A549 (cell line): ENCODE results near the gene ATP5F1E. TPM values are rescaled to one million over a fixed set of nuclear protein-coding genes. Genes with fewer than 3 reads are reported as not detected.
A peak's percentile ranks its signal among the peaks of the same experiment; 100 is the strongest.

Source experiments
- ATAC-seq, 2 experiments: fragments of 200-7000 bp in 1 of 2; fragments of >200 bp in 1 of 2; cut with Nextera tagmentation in 1 of 2; cut with Tn5 transposase in 1 of 2; 3 replicates each; pipeline versions ENCODE4 v1.8.0 to v1.9.1; 2018 to 2020; ENCODE audit warnings: mild to moderate bottlenecking in 1 of 2, moderate library complexity in 1 of 2
- CTCF ChIA-PET: fragments of 300-600 bp; sonication (Branson Sonifier 250); formaldehyde crosslinking; extraction: SDS; loops from one replicate; lab custom pipeline; 2021; ENCODE audit warnings: antibody characterized with exemption, inconsistent platforms; lab: Yijun Ruan, JAX
- POLR2A ChIA-PET: fragments of 350-600 bp; formaldehyde crosslinking; extraction: SDS; loops from one replicate; lab custom pipeline; 2021; ENCODE audit warnings: antibody characterized with exemption, inconsistent platforms; lab: Yijun Ruan, JAX
- DNase-seq, 2 experiments: peaks; one replicate each; pipeline versions ENCODE4 v3.0.0 to v3.0.0-alpha.2; 2011 to 2016; ENCODE audit warnings: low read depth in 1 of 2, low spot score in 1 of 2
- FAIRE-seq: peaks from 2 replicates; lab custom pipeline; 2011; peaks lifted over from hg19 to GRCh38; lab: Jason Lieb, UNC
- H3K27ac ChIP-seq, 2 experiments: fragments of >200 bp; sonication (Bioruptor Twin); formaldehyde crosslinking; 3 replicates each; pipeline ENCODE4 v1.5.1; 2016 to 2017
- H3K4me1 ChIP-seq: fragments of >200 bp; sonication (Bioruptor Twin); formaldehyde crosslinking; 3 replicates; pipeline ENCODE4 v1.6.1; 2016
- H3K4me2 ChIP-seq: fragments of >200 bp; sonication (Bioruptor Twin); formaldehyde crosslinking; 3 replicates; pipeline ENCODE4 v1.6.1; 2016
- H3K4me3 ChIP-seq: fragments of >200 bp; sonication (Bioruptor Twin); formaldehyde crosslinking; 3 replicates; pipeline ENCODE4 v1.5.1; 2016
- H3K9me3 ChIP-seq: fragments of >200 bp; sonication (Bioruptor Twin); formaldehyde crosslinking; 3 replicates; pipeline ENCODE4 v1.6.1; 2016
- BCL3 ChIP-seq: fragments of >200 bp; sonication (Bioruptor Twin); formaldehyde crosslinking; IDR thresholded peaks from 3 replicates; pipeline ENCODE4 v1.6.1; 2016
- BHLHE40 ChIP-seq: IDR thresholded peaks from 2 replicates; pipeline ENCODE4 v1.6.1; 2012; ENCODE audit warnings: low read depth, low read length, inconsistent platforms
- CBX2 ChIP-seq: fragments of 200-600 bp; sonication (generic); IDR thresholded peaks from 2 replicates; pipeline ENCODE4 v1.6.1; 2016; ENCODE audit warnings: low read depth, mild to moderate bottlenecking, borderline replicate concordance
- CBX8 ChIP-seq: fragments of 200-600 bp; sonication (generic); IDR thresholded peaks from 2 replicates; pipeline ENCODE4 v1.6.1; 2016
- CHD2 ChIP-seq: fragments of 150-350 bp; IDR thresholded peaks from 2 replicates; pipeline ENCODE4 v1.6.1; 2014; ENCODE audit warnings: low read length; ENCODE audit not compliant: partially characterized antibody
- E2F6 ChIP-seq: IDR thresholded peaks from 2 replicates; pipeline ENCODE4 v1.6.1; 2012; ENCODE audit warnings: low read depth, borderline replicate concordance
- EHF ChIP-seq: fragments of 250-450 bp; sonication (Bioruptor Pico); IDR thresholded peaks from 2 replicates; pipeline ENCODE4 v1.5.0; 2020; ENCODE audit warnings: mild to moderate bottlenecking
- EHMT2 ChIP-seq: fragments of 200-600 bp; sonication (generic); IDR thresholded peaks from 2 replicates; pipeline ENCODE4 v1.6.1; 2016; ENCODE audit warnings: antibody characterized with exemption, low read depth, mild to moderate bottlenecking, moderate library complexity
- FOXS1 ChIP-seq: fragments of 250-450 bp; sonication (Bioruptor Pico); IDR thresholded peaks from 2 replicates; pipeline ENCODE4 v1.5.0; 2020; ENCODE audit warnings: mild to moderate bottlenecking, moderate library complexity
- GATA3 ChIP-seq: IDR thresholded peaks from 2 replicates; pipeline ENCODE4 v1.6.1; 2012; ENCODE audit warnings: borderline replicate concordance
- HDAC2 ChIP-seq: fragments of 200-600 bp; sonication (generic); IDR thresholded peaks from 2 replicates; pipeline ENCODE4 v1.6.1; 2016
- HES2 ChIP-seq: fragments of >200 bp; sonication (Bioruptor Twin); formaldehyde crosslinking; IDR thresholded peaks from 2 replicates; pipeline ENCODE4 v1.6.1; 2016
- HEYL ChIP-seq: fragments of 250-450 bp; sonication (Bioruptor Pico); IDR thresholded peaks from 2 replicates; pipeline ENCODE4 v1.8.0; 2021; ENCODE audit warnings: mild to moderate bottlenecking, moderate library complexity
- HOXA7 ChIP-seq: fragments of 250-450 bp; sonication (Bioruptor Pico); IDR thresholded peaks from 2 replicates; pipeline ENCODE4 v1.5.0; 2020; ENCODE audit warnings: mild to moderate bottlenecking, moderate library complexity
- HOXB5 ChIP-seq: fragments of 250-450 bp; sonication (Bioruptor Pico); IDR thresholded peaks from 2 replicates; pipeline ENCODE4 v1.5.0; 2020; ENCODE audit warnings: mild to moderate bottlenecking, moderate library complexity
- JUN ChIP-seq, 2 experiments: fragments of >200 bp; sonication (Bioruptor Twin); formaldehyde crosslinking; IDR thresholded peaks; 2 replicates in 1 of 2; 3 replicates in 1 of 2; pipeline ENCODE4 v1.6.1; 2016 to 2017
- KDM1A ChIP-seq: fragments of 200-600 bp; sonication (generic); IDR thresholded peaks from 2 replicates; pipeline ENCODE4 v1.6.1; 2016; ENCODE audit warnings: low read depth, mild to moderate bottlenecking
- MAX ChIP-seq: IDR thresholded peaks from 2 replicates; pipeline ENCODE4 v1.6.1; 2012
- MAZ ChIP-seq: fragments of 150-350 bp; IDR thresholded peaks from 2 replicates; pipeline ENCODE4 v1.6.1; 2014; ENCODE audit warnings: antibody characterized with exemption, low read depth, low read length, borderline replicate concordance
- MYC ChIP-seq: IDR thresholded peaks from 2 replicates; pipeline ENCODE4 v1.6.1; 2012; ENCODE audit warnings: mild to moderate bottlenecking, inconsistent platforms, low read length, improper control_type of control experiment, borderline replicate concordance
- NFE2L2 ChIP-seq: fragments of 150-350 bp; conservative IDR thresholded peaks from 2 replicates; pipeline ENCODE4 v1.6.1; 2014; ENCODE audit warnings: low read length
- NPAS2 ChIP-seq: fragments of 250-450 bp; sonication (Bioruptor Pico); IDR thresholded peaks from 2 replicates; pipeline ENCODE4 v1.8.0; 2022; ENCODE audit warnings: mild to moderate bottlenecking, moderate library complexity, borderline replicate concordance
- NR3C1 ChIP-seq: fragments of >200 bp; sonication (Bioruptor Twin); formaldehyde crosslinking; IDR thresholded peaks from 3 replicates; pipeline ENCODE4 v1.6.1; 2017
- PBX3 ChIP-seq: IDR thresholded peaks from 2 replicates; pipeline ENCODE4 v1.6.1; 2012
- POLR2A ChIP-seq: IDR thresholded peaks from 2 replicates; pipeline ENCODE4 v1.6.1; 2012; ENCODE audit warnings: mild to moderate bottlenecking, low read length
- RARB ChIP-seq: fragments of 250-450 bp; sonication (Bioruptor Pico); IDR thresholded peaks from 2 replicates; pipeline ENCODE4 v1.8.0; 2021; ENCODE audit warnings: mild to moderate bottlenecking, moderate library complexity
- RCOR1 ChIP-seq: fragments of 150-350 bp; IDR thresholded peaks from 2 replicates; pipeline ENCODE4 v1.6.1; 2014; ENCODE audit warnings: antibody characterized with exemption, low read length, low read depth
- REST ChIP-seq: fragments of 200-600 bp; sonication (generic); IDR thresholded peaks from 2 replicates; pipeline ENCODE4 v1.6.1; 2016; ENCODE audit warnings: antibody characterized with exemption, mild to moderate bottlenecking, moderate library complexity
- RFX5 ChIP-seq: fragments of 450-650 bp; IDR thresholded peaks from 2 replicates; pipeline ENCODE4 v1.7.1; 2014; ENCODE audit warnings: antibody characterized with exemption, mild to moderate bottlenecking, moderate library complexity
- TFCP2L1 ChIP-seq: fragments of 250-450 bp; sonication (Bioruptor Pico); IDR thresholded peaks from 2 replicates; pipeline ENCODE4 v1.5.0; 2021; ENCODE audit warnings: mild to moderate bottlenecking
- USF2 ChIP-seq: fragments of 450-650 bp; IDR thresholded peaks from 2 replicates; pipeline ENCODE4 v1.6.1; 2014; ENCODE audit warnings: antibody characterized with exemption
- ZC3H11A ChIP-seq: fragments of 450-650 bp; IDR thresholded peaks from 2 replicates; pipeline ENCODE4 v1.6.1; 2014; ENCODE audit warnings: antibody characterized with exemption, mild to moderate bottlenecking
- ZFP36 ChIP-seq: fragments of 450-650 bp; IDR thresholded peaks from 2 replicates; pipeline ENCODE4 v1.6.1; 2014; ENCODE audit warnings: borderline replicate concordance; ENCODE audit not compliant: partially characterized antibody
- ZNF302 ChIP-seq: fragments of 250-450 bp; sonication (Bioruptor Pico); IDR thresholded peaks from 2 replicates; pipeline ENCODE4 v1.9.0; 2021; ENCODE audit warnings: inconsistent platforms, mild to moderate bottlenecking, moderate library complexity
- ZSCAN20 ChIP-seq: fragments of 250-450 bp; sonication (Bioruptor Pico); IDR thresholded peaks from 2 replicates; pipeline ENCODE4 v1.8.0; 2022; ENCODE audit warnings: mild to moderate bottlenecking, moderate library complexity
- WGBS: methylation state at CpG from one replicate; pipeline ENCODE4 v1.1.6; 2017; ENCODE audit errors: missing lambda C conversion rate; 5-methylcytosine and 5-hydroxymethylcytosine counted together
- polyA plus RNA-seq, 4 experiments: library from polyadenylated mRNA; depleted of rRNA in 3 of 4; stranded (reverse); fragments of >200 nt; fragmentation: RNase III in 1 of 4; extraction: RNeasy Plus Mini Kit Qiagen cat#74134 plus additional on column Dnase treatment in 1 of 4; gene quantifications; 2 replicates in 3 of 4; 3 replicates in 1 of 4; pipeline ENCODE4 v1.2.3, GENCODE V29; 2011 to 2017

Gene ATP5F1E
- polyA plus RNA-seq, 2 of the 4 experiments (the other 2 are of a cell fraction) = 84.9 to 108 TPM

GRCh38 chr20:59042796-59043631 is 10.9 kb upstream of the ATP5F1E start:
- ATAC-seq = peak; percentile 90 to 98
- no peak for FAIRE-seq
- peak; percentile 85 to 93 for DNase-seq
- peak overlapping the region; percentile 86 for H3K4me3 ChIP-seq
- CTCF ChIA-PET = interaction anchor here (1.1 to 1.5 kb wide), 3 partner anchors 11 to 453 kb away, joined by 3 to 4 read pairs (median 3); partner anchors contain the start of gene ATP5F1E
- H3K27ac ChIP-seq = peak overlapping the region; percentile 93 to 94
- 76% methylated on average over 15 of the region's 66 CpGs for WGBS
- H3K4me1 ChIP-seq = peaks cover 42% of the 10 kb centered on the region
- H3K9me3 ChIP-seq = no peaks in the 10 kb centered on the region
- POLR2A ChIA-PET = interaction anchor here (2.9 kb wide), 1 partner anchor 11 kb away, joined by 34 read pairs; the partner anchor contains the start of gene ATP5F1E
- H3K4me2 ChIP-seq = peak overlapping the region; percentile 92
- TF ChIP-seq EHMT2 = no peak
- no peak for TF ChIP-seq NR3C1
- TF ChIP-seq ZNF302 (CRISPR knock-in tag) = no peak
- no peak for TF ChIP-seq USF2
- no peak for TF ChIP-seq GATA3
- no peak for TF ChIP-seq CHD2
- no peak for TF ChIP-seq CBX8
- TF ChIP-seq MAX = 0 out of 2 replicates have a peak, but pooled peaks have one; percentile 1
- TF ChIP-seq HEYL (CRISPR knock-in tag) = no peak
- TF ChIP-seq RARB (CRISPR knock-in tag) = no peak
- TF ChIP-seq ZFP36 = no peak
- no peak for TF ChIP-seq HES2
- no peak for TF ChIP-seq ZSCAN20 (CRISPR knock-in tag)
- TF ChIP-seq HDAC2 = no peak
- no peak for TF ChIP-seq NFE2L2
- no peak for TF ChIP-seq HOXA7 (CRISPR knock-in tag)
- no peak for TF ChIP-seq HOXB5 (CRISPR knock-in tag)
- TF ChIP-seq RFX5 = no peak
- no peak for TF ChIP-seq CBX2
- TF ChIP-seq BHLHE40 = no peak
- TF ChIP-seq PBX3 = no peak
- no peak for TF ChIP-seq FOXS1 (CRISPR knock-in tag)
- TF ChIP-seq POLR2A = peak; percentile 63
- TF ChIP-seq JUN (IDR thresholded peaks at IDR 0.05) = peak; percentile 6 to 27; a peak in 1 of 5 replicates
- no peak for TF ChIP-seq KDM1A
- TF ChIP-seq BCL3 = no peak; the same call in 2 of the 3 replicates
- TF ChIP-seq MAZ = no peak
- TF ChIP-seq TFCP2L1 (CRISPR knock-in tag) = no peak
- TF ChIP-seq MYC = peak; percentile 58
- no peak for TF ChIP-seq RCOR1
- TF ChIP-seq ZC3H11A = no peak
- TF ChIP-seq EHF = no peak
- TF ChIP-seq REST = no peak
- no peak for TF ChIP-seq E2F6
- TF ChIP-seq NPAS2 (CRISPR knock-in tag) = no peak
